H1 (cell line): ENCODE results near the gene DPF3. TPM values are rescaled to one million over a fixed set of nuclear protein-coding genes. Genes with fewer than 3 reads are reported as not detected.

Experiments used
- CTCF ChIA-PET: fragments of 300-600 bp; sonication (Branson Sonifier 250); formaldehyde crosslinking; loops from one replicate; lab custom pipeline; 2021; ENCODE audit not compliant: partially characterized antibody; lab: Charles Lee
- POLR2A ChIA-PET: fragments of 300-600 bp; sonication (Branson Sonifier 250); formaldehyde crosslinking; loops from one replicate; lab custom pipeline; 2021; ENCODE audit warnings: inconsistent platforms; ENCODE audit not compliant: partially characterized antibody; lab: Charles Lee
- DNase-seq, 2 experiments: peaks; one replicate each; pipeline versions ENCODE4 v3.0.0 to v3.0.0-alpha.2; 2010 to 2022; ENCODE audit warnings: low spot score in 2 of 2, low read depth in 1 of 2, mixed read lengths in 1 of 2
- FAIRE-seq: peaks from 2 replicates; lab custom pipeline; 2011; peaks lifted over from hg19 to GRCh38; lab: Jason Lieb, UNC
- H2AFZ ChIP-seq: 2 replicates; pipeline ENCODE4 v1.8.1; 2012; ENCODE audit warnings: low read length, inconsistent platforms
- H2AK5ac ChIP-seq: 2 replicates; pipeline ENCODE4 v1.6.1; 2013; ENCODE audit warnings: low read depth, low read length
- H2BK120ac ChIP-seq: replicated peaks from 2 replicates; pipeline ENCODE3; 2013; ENCODE audit warnings: low read depth, low read length, inconsistent platforms
- H2BK12ac ChIP-seq: 2 replicates; pipeline ENCODE4 v1.6.1; 2013; ENCODE audit warnings: low read depth, low read length
- H2BK15ac ChIP-seq: 2 replicates; pipeline ENCODE4 v1.6.1; 2013; ENCODE audit warnings: low read length
- H2BK20ac ChIP-seq: 2 replicates; pipeline ENCODE4 v1.6.1; 2013; ENCODE audit warnings: low read length
- H2BK5ac ChIP-seq: 2 replicates; pipeline ENCODE4 v1.6.1; 2013; ENCODE audit warnings: low read depth, low read length
- H3K14ac ChIP-seq: 2 replicates; pipeline ENCODE4 v1.6.1; 2013; ENCODE audit warnings: inconsistent platforms; ENCODE audit not compliant: insufficient read length
- H3K18ac ChIP-seq: 2 replicates; pipeline ENCODE4 v1.6.1; 2013; ENCODE audit warnings: low read length; ENCODE audit errors: extremely low read depth
- H3K23ac ChIP-seq: 2 replicates; pipeline ENCODE4 v1.6.1; 2013; ENCODE audit warnings: inconsistent platforms; ENCODE audit not compliant: insufficient read length
- H3K23me2 ChIP-seq: 2 replicates; pipeline ENCODE4 v1.6.1; 2013; ENCODE audit warnings: low read depth, low read length
- H3K27ac ChIP-seq: 2 replicates; pipeline ENCODE4 v1.6.1; 2011; ENCODE audit warnings: low read depth, low read length, inconsistent platforms
- H3K27me3 ChIP-seq, 4 experiments: replicated peaks in 1 of 4; 1 replicate in 1 of 4; 2 replicates in 3 of 4; pipeline versions ENCODE4 v1.6.1 to v1.8.1; 2011 to 2013; ENCODE audit warnings: low read length in 3 of 4, mild to moderate bottlenecking in 3 of 4, inconsistent platforms in 2 of 4, mixed read lengths in 2 of 4, moderate library complexity in 1 of 4; ENCODE audit not compliant: control insufficient read depth in 3 of 4, insufficient read depth in 3 of 4; ENCODE audit errors: extremely low read depth in 1 of 4
- H3K36me3 ChIP-seq, 4 experiments: 2 replicates each; pipeline versions ENCODE4 v1.6.1 to v1.8.1; 2011 to 2013; ENCODE audit warnings: mild to moderate bottlenecking in 4 of 4, low read length in 3 of 4, moderate library complexity in 2 of 4, control low read depth in 1 of 4, inconsistent platforms in 1 of 4; ENCODE audit not compliant: insufficient read depth in 4 of 4, control insufficient read depth in 2 of 4
- H3K4ac ChIP-seq: replicated peaks from 2 replicates; pipeline ENCODE3; 2013; ENCODE audit warnings: low read length, low read depth, mixed read lengths, inconsistent platforms; ENCODE audit not compliant: insufficient read length
- H3K4me1 ChIP-seq, 4 experiments: replicated peaks in 1 of 4; 1 replicate in 1 of 4; 2 replicates in 3 of 4; pipeline versions ENCODE4 v1.6.1 to v1.8.1; 2011 to 2013; ENCODE audit warnings: low read length in 3 of 4, inconsistent platforms in 2 of 4, mixed read lengths in 1 of 4; ENCODE audit not compliant: insufficient read depth in 4 of 4, control insufficient read depth in 3 of 4
- H3K4me2 ChIP-seq, 2 experiments: 2 replicates each; pipeline versions ENCODE4 v1.6.1 to v1.8.1; 2011 to 2013; ENCODE audit warnings: low read depth in 2 of 2, low read length in 2 of 2, control low read depth in 1 of 2, inconsistent platforms in 1 of 2, mild to moderate bottlenecking in 1 of 2; ENCODE audit not compliant: insufficient read depth in 1 of 2
- H3K4me3 ChIP-seq, 4 experiments: fragments of 200-600, 300-600 bp in 1 of 4; sonication (generic), shearing (Covaris generic), sonication (Bioruptor Twin) in 1 of 4; 2 replicates each; pipeline versions ENCODE4 v1.5.1 to v1.8.1; 2011 to 2016; ENCODE audit warnings: low read length in 4 of 4, low read depth in 3 of 4, control low read depth in 2 of 4, inconsistent platforms in 2 of 4, mild to moderate bottlenecking in 2 of 4, mixed read lengths in 1 of 4, moderate library complexity in 1 of 4; ENCODE audit not compliant: insufficient read depth in 2 of 4; ENCODE audit errors: extremely low read depth in 1 of 4
- H3K56ac ChIP-seq: replicated peaks from 2 replicates; pipeline ENCODE3; 2013; ENCODE audit warnings: low read depth, mild to moderate bottlenecking, mixed read lengths, low read length, inconsistent platforms; ENCODE audit not compliant: insufficient read length
- H3K79me1 ChIP-seq: 2 replicates; pipeline ENCODE4 v1.6.1; 2013; ENCODE audit warnings: low read depth, low read length, control low read depth
- H3K79me2 ChIP-seq, 2 experiments: 2 replicates each; pipeline versions ENCODE4 v1.6.1 to v1.8.1; 2012 to 2013; ENCODE audit warnings: low read length in 2 of 2, mild to moderate bottlenecking in 2 of 2, inconsistent platforms in 1 of 2; ENCODE audit not compliant: insufficient read depth in 2 of 2, control insufficient read depth in 1 of 2
- H3K9ac ChIP-seq, 4 experiments: replicated peaks in 1 of 4; 1 replicate in 1 of 4; 2 replicates in 3 of 4; pipeline versions ENCODE4 v1.6.1 to v1.8.1; 2011 to 2013; ENCODE audit warnings: low read depth in 3 of 4, low read length in 3 of 4, control low read depth in 2 of 4, mild to moderate bottlenecking in 2 of 4, moderate library complexity in 2 of 4, inconsistent platforms in 1 of 4; ENCODE audit errors: extremely low read depth in 1 of 4
- H3K9me3 ChIP-seq, 2 experiments: 2 replicates each; pipeline versions ENCODE4 v1.6.1 to v1.8.1; 2012 to 2013; ENCODE audit warnings: mild to moderate bottlenecking in 2 of 2, moderate library complexity in 2 of 2, control low read depth in 1 of 2, inconsistent platforms in 1 of 2, low read depth in 1 of 2, low read length in 1 of 2, mixed read lengths in 1 of 2; ENCODE audit not compliant: insufficient read depth in 2 of 2
- H4K20me1 ChIP-seq, 2 experiments: replicated peaks in 1 of 2; 2 replicates each; pipeline versions ENCODE3 to v1.8.1; 2011 to 2013; ENCODE audit warnings: inconsistent platforms in 2 of 2, low read length in 2 of 2, mild to moderate bottlenecking in 1 of 2; ENCODE audit not compliant: insufficient read depth in 2 of 2, control insufficient read depth in 1 of 2
- H4K5ac ChIP-seq: 2 replicates; pipeline ENCODE4 v1.6.1; 2013; ENCODE audit warnings: low read length, low read depth, mixed read lengths, inconsistent platforms; ENCODE audit not compliant: insufficient read length
- H4K8ac ChIP-seq: 2 replicates; pipeline ENCODE4 v1.8.0; 2013; ENCODE audit warnings: mild to moderate bottlenecking, moderate library complexity, low read length, inconsistent platforms; ENCODE audit not compliant: insufficient read depth; ENCODE audit errors: extremely low read depth
- H4K91ac ChIP-seq: replicated peaks from 2 replicates; pipeline ENCODE3; 2013; ENCODE audit warnings: low read length, mixed read lengths, inconsistent platforms; ENCODE audit not compliant: insufficient read length
- CBX8 ChIP-seq: fragments of 300-800, 300-1000 bp; sonication (generic); IDR thresholded peaks from 2 replicates; pipeline ENCODE4 v1.7.1; 2016; ENCODE audit warnings: low read depth, low read length, borderline replicate concordance
- GTF2F1 ChIP-seq: IDR thresholded peaks from 2 replicates; pipeline ENCODE4 v1.6.1; 2012; ENCODE audit warnings: low read depth, low read length, improper control_type of control experiment, borderline replicate concordance
- HDAC6 ChIP-seq: IDR thresholded peaks from one replicate; pipeline ENCODE4 v1.7.1; 2012; ENCODE audit warnings: low read depth, mild to moderate bottlenecking, inconsistent platforms, low read length, moderate library complexity
- JUND ChIP-seq: IDR thresholded peaks from 2 replicates; pipeline ENCODE4 v1.6.1; 2011; ENCODE audit warnings: mild to moderate bottlenecking, improper control_type of control experiment, low read length
- RFX5 ChIP-seq: IDR thresholded peaks from 2 replicates; pipeline ENCODE4 v1.6.1; 2011; ENCODE audit warnings: low read depth, low read length, improper control_type of control experiment, borderline replicate concordance
- SAP30 ChIP-seq: fragments of 300-600 bp; sonication (generic); IDR thresholded peaks from 2 replicates; pipeline ENCODE4 v1.7.1; 2012; ENCODE audit warnings: low read length, moderate library complexity, mild to moderate bottlenecking, inconsistent platforms; ENCODE audit not compliant: insufficient read depth, insufficient replicate concordance
- SUZ12 ChIP-seq: fragments of 200-600 bp; sonication (generic); IDR thresholded peaks from 2 replicates; pipeline ENCODE4 v1.6.1; 2012; ENCODE audit warnings: mild to moderate bottlenecking, inconsistent platforms, low read length, moderate library complexity, mixed read lengths
- TEAD4 ChIP-seq: IDR thresholded peaks from 2 replicates; pipeline ENCODE4 v1.6.1; 2012; ENCODE audit warnings: low read depth, low read length, inconsistent platforms, mixed read lengths
- WGBS, 2 experiments: shearing (Covaris generic) in 1 of 2; methylation state at CpG; one replicate each; pipeline versions ENCODE4 v1.1.6 to v1.1.7; 2013 to 2015; ENCODE audit warnings: low lambda C conversion rate in 2 of 2, mixed read lengths in 2 of 2, inconsistent platforms in 1 of 2, low coverage in 1 of 2, missing lambda C conversion rate in 1 of 2; ENCODE audit not compliant: insufficient replicate concordance in 2 of 2, insufficient coverage in 1 of 2, insufficient read length in 1 of 2; ENCODE audit errors: extremely low coverage in 1 of 2, missing lambda C conversion rate in 1 of 2; 5-methylcytosine and 5-hydroxymethylcytosine counted together
- polyA plus RNA-seq, 7 experiments: library from polyadenylated mRNA; depleted of rRNA in 3 of 7; stranded (reverse) in 5 of 7; unstranded in 2 of 7; fragments of >200 nt in 5 of 7; fragments of 200-250 nt in 2 of 7; gene quantifications; 1 replicate in 5 of 7; 2 replicates in 1 of 7; 4 replicates in 1 of 7; pipeline versions ENCODE4 v1.2.1 to v1.2.3, GENCODE V29; 2011 to 2013; ENCODE audit warnings: missing spikeins in 2 of 7, mixed read lengths in 2 of 7
- total RNA-seq: library from RNA; stranded (reverse); fragmentation: NEBNext Ultra II Directional; extraction: Animal tissue kit (Norgen Biotek cat#: 25700); gene quantifications from 2 replicates; pipeline ENCODE4 v1.2.1, GENCODE V29; 2021

Gene DPF3
- total and polyA plus RNA-seq, 2 of the 8 experiments (the other 6 are each of a cell fraction or from before 2014, with no cell fraction given), result 0.19 TPM; not detected in 1

GRCh38 chr14:72590577-72590976 is 303.3 kb downstream of the DPF3 start:
- H3K79me2 ChIP-seq, result no peaks in the 10 kb centered on the region
- ChIA-PET CTCF (no interaction called here), POLR2A (no interaction called here)
- no peaks in the 10 kb centered on the region for H3K36me3 ChIP-seq
- H3K4ac ChIP-seq, result no peak overlapping the region
- H2BK15ac ChIP-seq, result no peak overlapping the region
- FAIRE-seq (no peak), DNase-seq (no peak)
- no peak overlapping the region for H4K8ac ChIP-seq
- H3K23me2 ChIP-seq, result no peaks in the 10 kb centered on the region
- H3K27me3 ChIP-seq, result no peaks in the 10 kb centered on the region
- no peak overlapping the region for H2BK5ac ChIP-seq
- H3K9ac ChIP-seq, result no peak overlapping the region
- no peaks in the 10 kb centered on the region for H3K79me1 ChIP-seq
- no peaks in the 10 kb centered on the region for H4K20me1 ChIP-seq
- no peak overlapping the region for H2AK5ac ChIP-seq
- no peaks in the 10 kb centered on the region; a peak in 1 of 4 replicates for H3K9me3 ChIP-seq
- no peak overlapping the region for H3K23ac ChIP-seq
- H4K5ac ChIP-seq, result no peak overlapping the region
- H3K18ac ChIP-seq, result no peak overlapping the region
- no peak overlapping the region for H3K27ac ChIP-seq
- no peak overlapping the region for H3K14ac ChIP-seq
- no peak overlapping the region for H2BK12ac ChIP-seq
- no peaks in the 10 kb centered on the region for H3K4me1 ChIP-seq
- no peak for TF ChIP-seq GTF2F1
- no peak for TF ChIP-seq HDAC6
- no peak for TF ChIP-seq SUZ12
- no peak for TF ChIP-seq RFX5
- TF ChIP-seq CBX8, result no peak
- no peak for TF ChIP-seq JUND
- TF ChIP-seq SAP30, result no peak
- TF ChIP-seq TEAD4, result no peak
- H3K4me3 ChIP-seq, result no peak overlapping the region
- 95% methylated on average over 7 of the region's 7 CpGs; no CpG with 5 or more reads in 1 of the 2 experiments for WGBS, 2 experiments
- H2BK120ac ChIP-seq, result no peak overlapping the region
- H4K91ac ChIP-seq, result no peak overlapping the region
- no peak overlapping the region for H2BK20ac ChIP-seq
- no peak overlapping the region for H3K56ac ChIP-seq
- no peak overlapping the region for H3K4me2 ChIP-seq
- no peak overlapping the region for H2AFZ ChIP-seq
